ENCODE results near the gene ZBTB16. TPM values are rescaled to one million over a fixed set of nuclear protein-coding genes. Genes with fewer than 3 reads are reported as not detected.

ZBTB16 gene
- total and polyA plus RNA-seq, 2 donors (not counting 3 experiments of a cell fraction or from before 2014, with no cell fraction given), result 9.8 to 20.3 TPM

DNA sequence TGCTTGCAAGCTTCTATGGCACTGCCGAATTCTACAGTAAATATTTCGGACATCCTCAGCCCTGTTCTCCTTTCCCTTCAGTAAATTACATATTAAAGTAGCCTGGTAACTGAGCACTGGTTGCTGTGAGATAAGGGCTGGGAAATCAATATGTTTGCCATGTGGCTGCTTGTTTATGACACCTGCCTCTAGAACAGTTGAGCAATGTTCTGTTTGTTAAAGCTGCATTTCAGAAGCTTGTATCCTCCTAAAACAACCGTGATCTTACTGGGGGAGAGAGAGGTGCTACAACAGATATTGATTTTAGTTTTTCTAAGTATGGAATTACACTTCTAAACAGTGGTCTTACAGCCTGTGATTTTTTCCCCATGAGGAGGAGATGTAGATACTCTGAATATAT, 39.4 kb downstream of the ZBTB16 start:
- H4K20me1 ChIP-seq (replicated peaks; ENCODE audit: control insufficient read depth, extremely low read depth, insufficient read depth, low read length), result no peaks in the 10 kb centered on the region
- intact Hi-C loops (cut with micrococcal nuclease), result no loop called here
- H3K27ac ChIP-seq (ENCODE audit: insufficient read depth, low read depth, low read length), result no peak overlapping the region
- BruUV-seq (replicated peaks), result no TSS peak
- H3K36me3 ChIP-seq (ENCODE audit: control insufficient read depth in 2 of 2, extremely low read depth in 1 of 2, insufficient read depth in 2 of 2, low read length in 2 of 2), result no peaks in the 10 kb centered on the region
- no peak overlapping the region for H2AFZ ChIP-seq (ENCODE audit: low read depth, low read length)
- POLR2A ChIA-PET, result no interaction called here
- H3K4me2 ChIP-seq (ENCODE audit: insufficient read depth, low read length), result no peak overlapping the region
- no peaks in the 10 kb centered on the region for H3K4me1 ChIP-seq (ENCODE audit: control insufficient read depth, extremely low read depth, insufficient read depth, low read length)
- H3K27me3 ChIP-seq (ENCODE audit: control insufficient read depth in 2 of 2, insufficient read depth in 2 of 2, low read length in 2 of 2), result no peaks in the 10 kb centered on the region
- H3K79me2 ChIP-seq (ENCODE audit: control insufficient read depth, insufficient read depth, low read length), result no peaks in the 10 kb centered on the region
- H3K4me3 ChIP-seq (replicated peaks in 1 of 3; ENCODE audit: insufficient read depth in 1 of 3, low read depth in 1 of 3, low read length in 3 of 3), result no peak overlapping the region
- FAIRE-seq, result no peak
- no peak overlapping the region for H3K9ac ChIP-seq (replicated peaks; ENCODE audit: extremely low read depth, insufficient read depth, low read length)
- H3K9me3 ChIP-seq (replicated peaks; ENCODE audit: control insufficient read depth, insufficient read depth, low read length), result no peaks in the 10 kb centered on the region
- TF ChIP-seq POLR2AphosphoS5 (IDR thresholded peaks at IDR 0.05; ENCODE audit: insufficient read depth, low read depth, low read length), result no peak
- no peak for TF ChIP-seq MYC (IDR thresholded peaks at IDR 0.05; ENCODE audit: low read depth, low read length)
- no peak for TF ChIP-seq FOS (IDR thresholded peaks at IDR 0.05; ENCODE audit: borderline replicate concordance, insufficient read depth, low read length)
- TF ChIP-seq, protein P1, sequence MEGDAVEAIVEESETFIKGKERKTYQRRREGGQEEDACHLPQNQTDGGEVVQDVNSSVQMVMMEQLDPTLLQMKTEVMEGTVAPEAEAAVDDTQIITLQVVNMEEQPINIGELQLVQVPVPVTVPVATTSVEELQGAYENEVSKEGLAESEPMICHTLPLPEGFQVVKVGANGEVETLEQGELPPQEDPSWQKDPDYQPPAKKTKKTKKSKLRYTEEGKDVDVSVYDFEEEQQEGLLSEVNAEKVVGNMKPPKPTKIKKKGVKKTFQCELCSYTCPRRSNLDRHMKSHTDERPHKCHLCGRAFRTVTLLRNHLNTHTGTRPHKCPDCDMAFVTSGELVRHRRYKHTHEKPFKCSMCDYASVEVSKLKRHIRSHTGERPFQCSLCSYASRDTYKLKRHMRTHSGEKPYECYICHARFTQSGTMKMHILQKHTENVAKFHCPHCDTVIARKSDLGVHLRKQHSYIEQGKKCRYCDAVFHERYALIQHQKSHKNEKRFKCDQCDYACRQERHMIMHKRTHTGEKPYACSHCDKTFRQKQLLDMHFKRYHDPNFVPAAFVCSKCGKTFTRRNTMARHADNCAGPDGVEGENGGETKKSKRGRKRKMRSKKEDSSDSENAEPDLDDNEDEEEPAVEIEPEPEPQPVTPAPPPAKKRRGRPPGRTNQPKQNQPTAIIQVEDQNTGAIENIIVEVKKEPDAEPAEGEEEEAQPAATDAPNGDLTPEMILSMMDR (IDR thresholded peaks at IDR 0.05; ENCODE audit: extremely low read depth in 1 of 2, insufficient read depth in 1 of 2, low read depth in 1 of 2, low read length in 2 of 2), result no peak
- no peak for TF ChIP-seq POLR2A (IDR thresholded peaks at IDR 0.05; ENCODE audit: low read depth, low read length)
- TF ChIP-seq, protein P2, sequence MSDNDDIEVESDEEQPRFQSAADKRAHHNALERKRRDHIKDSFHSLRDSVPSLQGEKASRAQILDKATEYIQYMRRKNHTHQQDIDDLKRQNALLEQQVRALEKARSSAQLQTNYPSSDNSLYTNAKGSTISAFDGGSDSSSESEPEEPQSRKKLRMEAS (IDR thresholded peaks at IDR 0.05; ENCODE audit: insufficient read depth, insufficient read length), result no peak
- no peak for TF ChIP-seq GATA2 (IDR thresholded peaks at IDR 0.05; ENCODE audit: insufficient read depth, insufficient read length, low read depth, low read length)
- no peak for TF ChIP-seq EZH2 (IDR thresholded peaks at IDR 0.05; ENCODE audit: borderline replicate concordance, low read depth, low read length, severe bottlenecking)
- TF ChIP-seq JUN (IDR thresholded peaks at IDR 0.05; ENCODE audit: borderline replicate concordance, insufficient read depth, insufficient read length, low read depth), result no peak
- dilution Hi-C loops (cut with MboI; ENCODE audit: extremely low pct_ligation_motif_present, low sequenced_read_pairs), result no loop called here
- CTCF ChIA-PET, result no interaction called here
- no peaks in the 10 kb centered on the region for H3K9me1 ChIP-seq (replicated peaks; ENCODE audit: control insufficient read depth, extremely low read depth, insufficient read depth, low read length)
- DNase-seq (ENCODE audit: low read depth, low spot score), result no peak

Data from endothelial cell of umbilical vein (primary cell).